Uterus (tissue), 2 donors: ENCODE measurements around the gene FER.

Experiments used
- CTCF ChIP-seq, 4 experiments: fragments of 200-600 bp in 2 of 4; fragments of 450-650 bp in 2 of 4; sonication (generic) in 2 of 4; IDR thresholded peaks; one replicate each; pipeline ENCODE4 v1.5.1; 2016 to 2019; ENCODE audit warnings: antibody characterized with exemption in 4 of 4, mild to moderate bottlenecking in 2 of 4, moderate library complexity in 1 of 4
- POLR2A ChIP-seq, 2 donors: fragments of 450-650 bp; IDR thresholded peaks; one replicate each; pipeline ENCODE4 v1.6.1; 2016; ENCODE audit warnings: antibody characterized with exemption in 2 of 2, mild to moderate bottlenecking in 1 of 2, moderate library complexity in 1 of 2

GRCh38 chr5:108989761-108990392 lies 242.2 kb downstream of the FER start:
- TF ChIP-seq POLR2A (IDR thresholded peaks at IDR 0.05) (no peak), CTCF (IDR thresholded peaks at IDR 0.05) (no peak)
